Measurements from ENCODE around the gene ANXA4.

DNA sequence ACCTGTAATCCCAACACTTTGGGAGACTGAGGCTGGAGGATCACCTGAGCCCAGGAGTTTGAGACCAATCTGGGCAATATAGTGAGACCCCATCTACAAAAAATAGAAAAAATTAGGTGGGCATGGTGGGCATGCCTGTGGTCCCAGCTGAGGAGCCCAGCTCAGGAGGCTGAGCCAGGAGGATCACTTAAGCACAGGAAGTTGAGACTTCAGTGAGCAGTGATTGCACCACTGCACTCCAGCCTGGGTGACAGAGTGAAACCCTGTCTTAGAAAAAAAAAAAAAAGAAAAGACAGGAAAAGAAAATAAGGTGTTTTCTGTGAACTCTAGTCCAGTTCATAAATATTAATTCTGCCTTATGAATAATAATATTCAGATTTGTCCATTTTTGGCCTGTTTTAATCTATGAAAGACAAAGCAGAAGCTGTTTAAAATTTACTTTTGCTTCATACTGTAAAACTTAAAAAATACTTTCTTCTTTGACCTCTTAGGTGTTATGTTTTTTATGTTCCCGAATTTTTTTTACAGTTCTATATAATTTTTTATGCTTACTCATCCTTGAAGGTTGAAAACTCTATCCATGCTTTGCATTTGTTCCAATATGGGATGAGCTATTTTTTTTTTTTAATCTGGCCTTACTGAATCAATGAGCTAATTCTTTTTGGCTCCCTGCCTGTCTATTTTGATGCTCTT is 8.4 kb upstream of the ANXA4 start:
- TF ChIP-seq, protein P1, sequence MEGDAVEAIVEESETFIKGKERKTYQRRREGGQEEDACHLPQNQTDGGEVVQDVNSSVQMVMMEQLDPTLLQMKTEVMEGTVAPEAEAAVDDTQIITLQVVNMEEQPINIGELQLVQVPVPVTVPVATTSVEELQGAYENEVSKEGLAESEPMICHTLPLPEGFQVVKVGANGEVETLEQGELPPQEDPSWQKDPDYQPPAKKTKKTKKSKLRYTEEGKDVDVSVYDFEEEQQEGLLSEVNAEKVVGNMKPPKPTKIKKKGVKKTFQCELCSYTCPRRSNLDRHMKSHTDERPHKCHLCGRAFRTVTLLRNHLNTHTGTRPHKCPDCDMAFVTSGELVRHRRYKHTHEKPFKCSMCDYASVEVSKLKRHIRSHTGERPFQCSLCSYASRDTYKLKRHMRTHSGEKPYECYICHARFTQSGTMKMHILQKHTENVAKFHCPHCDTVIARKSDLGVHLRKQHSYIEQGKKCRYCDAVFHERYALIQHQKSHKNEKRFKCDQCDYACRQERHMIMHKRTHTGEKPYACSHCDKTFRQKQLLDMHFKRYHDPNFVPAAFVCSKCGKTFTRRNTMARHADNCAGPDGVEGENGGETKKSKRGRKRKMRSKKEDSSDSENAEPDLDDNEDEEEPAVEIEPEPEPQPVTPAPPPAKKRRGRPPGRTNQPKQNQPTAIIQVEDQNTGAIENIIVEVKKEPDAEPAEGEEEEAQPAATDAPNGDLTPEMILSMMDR (conservative IDR thresholded peaks at IDR 0.05; ENCODE audit: low read depth in 2 of 2), result no peak
- TF ChIP-seq, protein P2, sequence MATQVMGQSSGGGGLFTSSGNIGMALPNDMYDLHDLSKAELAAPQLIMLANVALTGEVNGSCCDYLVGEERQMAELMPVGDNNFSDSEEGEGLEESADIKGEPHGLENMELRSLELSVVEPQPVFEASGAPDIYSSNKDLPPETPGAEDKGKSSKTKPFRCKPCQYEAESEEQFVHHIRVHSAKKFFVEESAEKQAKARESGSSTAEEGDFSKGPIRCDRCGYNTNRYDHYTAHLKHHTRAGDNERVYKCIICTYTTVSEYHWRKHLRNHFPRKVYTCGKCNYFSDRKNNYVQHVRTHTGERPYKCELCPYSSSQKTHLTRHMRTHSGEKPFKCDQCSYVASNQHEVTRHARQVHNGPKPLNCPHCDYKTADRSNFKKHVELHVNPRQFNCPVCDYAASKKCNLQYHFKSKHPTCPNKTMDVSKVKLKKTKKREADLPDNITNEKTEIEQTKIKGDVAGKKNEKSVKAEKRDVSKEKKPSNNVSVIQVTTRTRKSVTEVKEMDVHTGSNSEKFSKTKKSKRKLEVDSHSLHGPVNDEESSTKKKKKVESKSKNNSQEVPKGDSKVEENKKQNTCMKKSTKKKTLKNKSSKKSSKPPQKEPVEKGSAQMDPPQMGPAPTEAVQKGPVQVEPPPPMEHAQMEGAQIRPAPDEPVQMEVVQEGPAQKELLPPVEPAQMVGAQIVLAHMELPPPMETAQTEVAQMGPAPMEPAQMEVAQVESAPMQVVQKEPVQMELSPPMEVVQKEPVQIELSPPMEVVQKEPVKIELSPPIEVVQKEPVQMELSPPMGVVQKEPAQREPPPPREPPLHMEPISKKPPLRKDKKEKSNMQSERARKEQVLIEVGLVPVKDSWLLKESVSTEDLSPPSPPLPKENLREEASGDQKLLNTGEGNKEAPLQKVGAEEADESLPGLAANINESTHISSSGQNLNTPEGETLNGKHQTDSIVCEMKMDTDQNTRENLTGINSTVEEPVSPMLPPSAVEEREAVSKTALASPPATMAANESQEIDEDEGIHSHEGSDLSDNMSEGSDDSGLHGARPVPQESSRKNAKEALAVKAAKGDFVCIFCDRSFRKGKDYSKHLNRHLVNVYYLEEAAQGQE (IDR thresholded peaks at IDR 0.05; ENCODE audit: unreplicated experiment), result no peak
